Activated CD8-positive, alpha-beta memory T cell treated with anti-CD3 and anti-CD28 coated beads for 36 hours (primary cell): ENCODE measurements around the gene HSD3B1. TPM values are rescaled to one million over a fixed set of nuclear protein-coding genes. Genes with fewer than 3 reads are reported as not detected.
"Not testable (repeated sequence)": the region's sequence is repeated elsewhere in the genome, so short reads cannot be mapped to it uniquely, and the experiment has no call there.

Source experiments
- CTCF ChIA-PET: fragments of 350-600 bp; sonication (Branson Sonifier 250); formaldehyde crosslinking; loops from one replicate; lab custom pipeline; 2021; ENCODE audit warnings: antibody characterized with exemption; lab: Charles Lee
- POLR2A ChIA-PET: fragments of 350-600 bp; sonication (Branson Sonifier 250); formaldehyde crosslinking; loops from one replicate; lab custom pipeline; 2021; ENCODE audit warnings: antibody characterized with exemption; lab: Charles Lee
- total RNA-seq, 2 experiments: library from RNA; stranded (reverse); gene quantifications; one replicate each; pipeline ENCODE4 v1.2.3, GENCODE V29; 2021

HSD3B1 gene
- total RNA-seq, 2 experiments from 2014 or later: not detected

GRCh38 chr1:119488216-119488615 lies 18.8 kb upstream of the HSD3B1 start:
- ChIA-PET POLR2A (no interaction called here), CTCF (no interaction called here)

GRCh38 chr1:119489201-119489600 lies 17.8 kb upstream of the HSD3B1 start:
- CTCF ChIA-PET: no interaction called here
- POLR2A ChIA-PET: no interaction called here

- ChIA-PET CTCF (no interaction called here), POLR2A (no interaction called here)
Observed at GRCh38 chr1:119490925-119491324, 16.1 kb upstream of the HSD3B1 start.

- ChIA-PET POLR2A (no interaction called here), CTCF (no interaction called here)
Observed at GRCh38 chr1:119492763-119493162, 14.2 kb upstream of the HSD3B1 start.

GRCh38 chr1:119504831-119505230 lies 2.2 kb upstream of the HSD3B1 start:
- ChIA-PET CTCF (no interaction called here), POLR2A (no interaction called here)

- CTCF ChIA-PET: no interaction called here
- POLR2A ChIA-PET: no interaction called here
Observed at GRCh38 chr1:119510046-119510445, 3.0 kb downstream of the HSD3B1 start.

- ChIA-PET POLR2A (no interaction called here), CTCF (no interaction called here)
Observed at GRCh38 chr1:119515221-119515620, 8.2 kb downstream of the HSD3B1 start.

- ChIA-PET POLR2A (no interaction called here), CTCF (no interaction called here)
Observed at GRCh38 chr1:119516247-119516646, 9.2 kb downstream of the HSD3B1 start.

- CTCF ChIA-PET: no interaction called here
- POLR2A ChIA-PET: no interaction called here
Observed at GRCh38 chr1:119516680-119517079, 9.7 kb downstream of the HSD3B1 start.

- POLR2A ChIA-PET, CTCF ChIA-PET: not testable (repeated sequence)
Observed at GRCh38 chr1:119517667-119518066, 10.7 kb downstream of the HSD3B1 start.

- POLR2A ChIA-PET: no interaction called here
Observed at GRCh38 chr1:119531606-119532323, 24.8 kb downstream of the HSD3B1 start.

GRCh38 chr1:119532324-119532910 lies 25.4 kb downstream of the HSD3B1 start:
- CTCF ChIA-PET: no interaction called here
- POLR2A ChIA-PET: no interaction called here

More at GRCh38 chr1:119531606-119532323, 24.8 kb downstream of the HSD3B1 start:
- CTCF ChIA-PET: no interaction called here

- CTCF ChIA-PET: no interaction called here
- POLR2A ChIA-PET: no interaction called here
Observed at GRCh38 chr1:119535381-119535780, 28.4 kb downstream of the HSD3B1 start.

- CTCF ChIA-PET: interaction anchor here (0.6 kb wide), 1 partner anchor 578 kb away, joined by 4 read pairs; no protein-coding TSS in a partner anchor
- POLR2A ChIA-PET: no interaction called here
Observed at GRCh38 chr1:119537966-119538365, 31.0 kb downstream of the HSD3B1 start.

GRCh38 chr1:119539636-119540035 lies 32.6 kb downstream of the HSD3B1 start:
- CTCF ChIA-PET: no interaction called here
- POLR2A ChIA-PET: no interaction called here

- POLR2A ChIA-PET: no interaction called here
- CTCF ChIA-PET: no interaction called here
Observed at GRCh38 chr1:119541389-119541788, 34.4 kb downstream of the HSD3B1 start.

GRCh38 chr1:119542492-119542946 lies 35.5 kb downstream of the HSD3B1 start:
- POLR2A ChIA-PET: no interaction called here
- CTCF ChIA-PET: no interaction called here

- POLR2A ChIA-PET: no interaction called here
- CTCF ChIA-PET: no interaction called here
Observed at GRCh38 chr1:119544165-119544762, 37.3 kb downstream of the HSD3B1 start.

GRCh38 chr1:119546641-119547040 lies 39.6 kb downstream of the HSD3B1 start:
- ChIA-PET POLR2A (no interaction called here), CTCF (no interaction called here)

- ChIA-PET POLR2A (no interaction called here), CTCF (no interaction called here)
Observed at GRCh38 chr1:119547306-119547705, 40.3 kb downstream of the HSD3B1 start.

- CTCF ChIA-PET: no interaction called here
Observed at GRCh38 chr1:119547805-119548204, 40.8 kb downstream of the HSD3B1 start.

More at GRCh38 chr1:119547805-119548204, 40.8 kb downstream of the HSD3B1 start:
- POLR2A ChIA-PET: no interaction called here
